Esophagus muscularis mucosa (tissue), 3 donors: ENCODE data around the gene TJAP1.

Experiments used
- POLR2A ChIP-seq: fragments of 450-650 bp; IDR thresholded peaks from one replicate; pipeline ENCODE4 v1.6.1; 2017; ENCODE audit warnings: antibody characterized with exemption, moderate library complexity, mild to moderate bottlenecking, low read depth
- TF ChIP-seq, protein P1 (sequence below), 3 experiments: fragments of 200-600 bp in 2 of 3; fragments of 450-650 bp in 1 of 3; sonication (generic) in 2 of 3; IDR thresholded peaks; one replicate each; pipeline ENCODE4 v1.5.1; 2017 to 2019; ENCODE audit warnings: antibody characterized with exemption in 3 of 3, mild to moderate bottlenecking in 2 of 3, moderate library complexity in 1 of 3

DNA sequence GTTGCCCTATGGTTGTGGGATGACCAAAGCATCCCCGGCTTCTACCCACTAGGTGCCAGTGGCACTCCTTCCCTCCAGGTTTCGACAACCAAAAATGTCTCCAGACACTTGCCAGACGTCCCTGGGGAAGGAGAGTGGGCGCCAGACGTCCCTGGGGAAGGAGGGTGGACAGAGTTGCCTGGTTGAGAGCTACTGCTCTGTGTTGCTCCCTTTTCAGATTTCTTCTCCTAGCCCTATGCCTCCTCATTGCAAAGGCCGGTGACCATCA, 19.7 kb downstream of the TJAP1 start:
- TF ChIP-seq, protein P1, sequence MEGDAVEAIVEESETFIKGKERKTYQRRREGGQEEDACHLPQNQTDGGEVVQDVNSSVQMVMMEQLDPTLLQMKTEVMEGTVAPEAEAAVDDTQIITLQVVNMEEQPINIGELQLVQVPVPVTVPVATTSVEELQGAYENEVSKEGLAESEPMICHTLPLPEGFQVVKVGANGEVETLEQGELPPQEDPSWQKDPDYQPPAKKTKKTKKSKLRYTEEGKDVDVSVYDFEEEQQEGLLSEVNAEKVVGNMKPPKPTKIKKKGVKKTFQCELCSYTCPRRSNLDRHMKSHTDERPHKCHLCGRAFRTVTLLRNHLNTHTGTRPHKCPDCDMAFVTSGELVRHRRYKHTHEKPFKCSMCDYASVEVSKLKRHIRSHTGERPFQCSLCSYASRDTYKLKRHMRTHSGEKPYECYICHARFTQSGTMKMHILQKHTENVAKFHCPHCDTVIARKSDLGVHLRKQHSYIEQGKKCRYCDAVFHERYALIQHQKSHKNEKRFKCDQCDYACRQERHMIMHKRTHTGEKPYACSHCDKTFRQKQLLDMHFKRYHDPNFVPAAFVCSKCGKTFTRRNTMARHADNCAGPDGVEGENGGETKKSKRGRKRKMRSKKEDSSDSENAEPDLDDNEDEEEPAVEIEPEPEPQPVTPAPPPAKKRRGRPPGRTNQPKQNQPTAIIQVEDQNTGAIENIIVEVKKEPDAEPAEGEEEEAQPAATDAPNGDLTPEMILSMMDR (IDR thresholded peaks at IDR 0.05) = no peak
- no peak for TF ChIP-seq POLR2A
